ENCODE results near the gene CFH.
A peak's percentile ranks its signal among the peaks of the same experiment; 100 is the strongest.
"Not testable (repeated sequence)": the region's sequence is repeated elsewhere in the genome, so short reads cannot be mapped to it uniquely, and the experiment has no call there.

Gene CFH

GRCh38 chr1:196651637-196652215, at the start of gene CFH:
Gene CFH, plus strand, starts transcription at chr1:196652043. Its CDS starts 75 bp downstream, at chr1:196652118.
- no peak for DNase-seq

GRCh38 chr1:196603651-196604050, 48.2 kb upstream of the CFH start:
- no peak for DNase-seq

- DNase-seq: peak in 2 of 56 donors; percentile 6 to 15
These were observed 43.9 kb upstream of the CFH start for GRCh38 chr1:196607981-196608380.

GRCh38 chr1:196608390-196609369, 43.2 kb upstream of the CFH start, which contains the start of gene KCNT2:
Gene KCNT2, minus strand, starts transcription at chr1:196608440. Its CDS starts 131 bp downstream, at chr1:196608309.
- peak in 27 of 56 donors; percentile 5 to 81 (median 28) for DNase-seq

GRCh38 chr1:196609370-196609737, 42.5 kb upstream of the CFH start:
- peak in 2 of 56 donors; percentile 2 to 3 for DNase-seq

DNA sequence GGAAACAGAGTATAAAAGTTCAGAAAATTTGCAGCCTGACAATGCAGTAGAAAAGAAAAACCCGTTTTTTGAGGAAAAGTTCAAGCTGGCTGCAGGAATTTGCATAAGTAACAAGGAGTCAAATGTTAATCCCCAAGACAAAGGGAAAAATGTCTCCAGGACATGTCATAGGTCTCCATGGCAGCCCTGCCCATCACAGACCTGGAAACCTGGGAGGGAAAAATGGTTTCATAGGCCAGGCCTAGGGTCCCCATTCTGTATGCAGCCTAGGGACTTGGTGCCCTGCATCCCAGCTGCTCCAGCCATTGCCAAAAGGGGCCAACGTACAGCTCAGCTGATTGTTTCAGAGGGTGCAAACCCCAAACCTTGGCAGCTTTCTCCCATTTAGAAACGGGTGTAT, 40.0 kb upstream of the CFH start:
- DNase-seq: no peak

DNA sequence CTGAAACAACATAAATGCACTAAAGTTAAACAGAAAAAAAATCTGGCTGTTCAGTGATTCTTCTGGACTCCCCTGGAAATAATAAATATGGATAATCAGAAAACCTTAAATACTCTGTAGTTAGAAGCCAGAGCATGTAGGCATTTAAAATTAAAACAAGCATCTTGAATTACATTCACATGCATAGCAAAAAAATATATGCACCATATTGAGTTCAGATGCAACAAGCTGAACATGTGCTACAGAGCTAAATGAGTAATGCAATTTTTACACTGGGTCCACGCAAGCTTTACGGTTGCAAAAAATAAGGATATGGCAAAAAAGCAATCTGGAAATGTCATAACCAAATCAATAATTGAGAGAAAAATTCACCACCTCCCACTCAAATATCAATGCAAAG, 32.1 kb upstream of the CFH start:
- no peak for DNase-seq

- DNase-seq: no peak
These were observed 28.8 kb upstream of the CFH start for GRCh38 chr1:196623079-196623478.

- no peak for DNase-seq
These were observed 23.0 kb upstream of the CFH start for GRCh38 chr1:196628838-196629237.

- no peak for DNase-seq
These were observed 14.2 kb upstream of the CFH start for GRCh38 chr1:196637606-196638005.

- no peak for DNase-seq
These were observed 13.4 kb upstream of the CFH start for GRCh38 chr1:196638466-196638865.

- not testable (repeated sequence) for DNase-seq
These were observed 12.6 kb upstream of the CFH start for GRCh38 chr1:196639291-196639690.

DNA sequence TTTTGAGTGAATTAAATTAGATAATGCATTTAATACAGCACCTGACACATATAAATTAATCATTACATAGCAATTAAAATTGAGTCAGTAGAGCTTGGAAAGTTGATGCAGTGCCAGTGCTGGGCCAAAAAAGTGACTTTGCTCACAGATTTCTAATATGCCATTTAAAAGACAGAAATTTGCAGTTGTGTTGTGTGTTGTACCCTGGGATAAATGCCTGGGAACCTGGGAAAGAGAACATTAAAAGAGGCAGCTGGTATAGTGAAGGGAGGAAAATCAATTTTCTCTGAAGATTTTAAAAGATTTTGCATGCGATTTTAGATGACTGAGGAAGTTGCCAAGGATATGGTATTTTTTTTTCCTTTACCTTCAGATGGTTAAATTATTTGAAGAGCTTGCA, 10.9 kb upstream of the CFH start:
- DNase-seq: no peak

GRCh38 chr1:196649990-196650389, 1.9 kb upstream of the CFH start:
- DNase-seq: no peak

GRCh38 chr1:196650403-196650802, 1.4 kb upstream of the CFH start:
- DNase-seq: no peak

DNA sequence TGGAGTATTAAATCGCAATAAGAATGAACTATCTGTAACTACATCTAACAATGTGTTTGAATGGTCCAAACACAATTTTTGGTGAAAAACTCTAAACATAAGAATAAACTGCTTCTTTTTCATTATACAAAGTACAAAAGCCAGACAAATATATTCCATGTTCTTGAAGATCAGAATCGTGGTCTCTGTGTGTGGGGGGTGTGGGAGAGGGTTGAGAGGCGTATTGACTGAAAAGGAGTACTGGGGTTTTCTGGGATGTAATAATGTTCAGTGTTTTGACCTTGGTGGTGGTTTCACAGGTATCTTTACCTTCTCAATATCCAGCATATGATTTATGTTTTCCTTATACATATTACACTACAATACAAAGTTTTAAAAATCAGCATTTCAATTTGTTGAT, 764 bp upstream of the CFH start:
- DNase-seq: no peak

GRCh38 chr1:196654271-196654670, 2.4 kb downstream of the CFH start:
- no peak for DNase-seq

DNA sequence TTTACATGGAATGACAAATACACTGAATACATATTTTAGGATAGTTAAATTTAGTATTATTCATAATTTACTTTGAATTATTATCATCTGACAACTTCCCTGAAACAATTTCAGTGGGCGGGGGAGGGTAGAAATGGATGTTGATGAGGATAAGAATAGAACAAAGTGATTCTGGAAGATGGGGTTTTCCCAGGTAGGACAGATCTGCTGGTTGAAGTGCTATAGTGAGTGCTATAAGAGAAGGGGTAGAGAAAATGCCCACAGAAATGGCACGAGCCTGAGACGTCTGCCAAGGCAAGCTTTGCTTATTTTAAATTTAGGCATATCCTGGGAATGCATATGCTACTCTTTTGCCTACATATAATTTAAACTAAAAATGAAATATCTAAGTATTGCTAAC, 3.2 kb downstream of the CFH start:
- DNase-seq: peak in 1 of 56 donors; percentile 1

- no peak for DNase-seq
These were observed 3.7 kb downstream of the CFH start for GRCh38 chr1:196655494-196655893.

DNA sequence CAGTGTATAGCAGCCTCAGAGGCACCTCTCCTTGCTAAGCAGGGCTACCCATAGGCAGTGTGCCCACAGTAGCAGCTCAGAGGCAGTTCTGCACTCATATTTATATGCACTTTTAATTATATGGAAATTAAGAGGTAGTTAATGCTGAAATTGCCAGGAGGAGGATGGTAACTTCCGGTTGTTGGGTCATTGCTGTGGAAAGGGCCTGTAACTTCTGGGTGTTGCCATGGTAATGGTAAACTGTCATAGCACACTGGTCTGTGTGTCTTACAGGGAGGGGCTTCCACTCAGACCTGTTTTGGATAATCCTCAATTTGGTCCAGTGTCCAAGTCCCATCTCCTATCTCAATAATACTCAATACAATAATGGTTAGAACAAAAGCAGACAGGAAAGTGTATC, 7.6 kb downstream of the CFH start:
- DNase-seq: no peak

- DNase-seq: no peak
These were observed 8.4 kb downstream of the CFH start for GRCh38 chr1:196660272-196660671.

DNA sequence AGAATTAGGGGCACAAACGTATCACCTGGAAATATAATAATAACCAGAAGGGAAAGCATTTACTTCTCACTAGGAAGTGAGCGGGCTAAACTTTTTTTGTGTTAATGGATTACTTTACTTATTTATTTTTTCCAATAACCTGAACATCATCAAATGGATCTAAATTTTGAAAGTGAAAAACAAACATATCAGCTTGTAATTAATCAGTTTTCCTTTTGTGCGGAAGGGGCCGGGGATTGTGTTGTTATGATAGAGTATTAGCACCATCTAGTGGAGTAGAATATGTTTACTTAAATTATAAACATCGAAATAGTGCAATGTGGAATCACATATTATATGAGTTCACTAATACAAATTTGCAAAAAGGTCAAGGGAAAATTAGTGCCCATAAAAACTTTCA, 9.0 kb downstream of the CFH start:
- peak in 2 of 56 donors; percentile 1 to 12 for DNase-seq

DNA sequence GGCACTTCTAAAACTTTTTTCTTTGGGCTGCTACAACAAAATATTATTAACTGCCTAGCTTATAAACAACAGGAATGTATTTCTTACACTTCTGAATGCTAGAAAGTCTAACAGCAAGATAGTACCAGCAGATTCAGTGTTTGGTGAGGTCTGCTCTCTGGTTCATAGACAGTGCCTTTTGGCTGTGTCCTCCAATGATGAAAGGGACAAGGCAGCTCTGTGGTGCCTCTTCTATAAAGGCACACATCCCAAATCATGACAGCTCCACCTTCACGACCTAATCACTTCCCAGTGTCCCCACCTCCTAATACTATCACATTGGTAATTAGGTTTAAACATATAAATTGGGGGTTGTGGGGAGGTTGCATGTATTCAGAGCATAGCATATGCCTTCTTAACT, 9.5 kb downstream of the CFH start:
- DNase-seq: no peak
